CMK (cell line): ENCODE results near the gene TIGD7.
A peak's percentile ranks its signal among the peaks of the same experiment; 100 is the strongest.

Experiments
- DNase-seq: peaks from one replicate; pipeline ENCODE4 v3.0.0-alpha.2; 2010; ENCODE audit warnings: low read depth

TIGD7 gene, protein sequence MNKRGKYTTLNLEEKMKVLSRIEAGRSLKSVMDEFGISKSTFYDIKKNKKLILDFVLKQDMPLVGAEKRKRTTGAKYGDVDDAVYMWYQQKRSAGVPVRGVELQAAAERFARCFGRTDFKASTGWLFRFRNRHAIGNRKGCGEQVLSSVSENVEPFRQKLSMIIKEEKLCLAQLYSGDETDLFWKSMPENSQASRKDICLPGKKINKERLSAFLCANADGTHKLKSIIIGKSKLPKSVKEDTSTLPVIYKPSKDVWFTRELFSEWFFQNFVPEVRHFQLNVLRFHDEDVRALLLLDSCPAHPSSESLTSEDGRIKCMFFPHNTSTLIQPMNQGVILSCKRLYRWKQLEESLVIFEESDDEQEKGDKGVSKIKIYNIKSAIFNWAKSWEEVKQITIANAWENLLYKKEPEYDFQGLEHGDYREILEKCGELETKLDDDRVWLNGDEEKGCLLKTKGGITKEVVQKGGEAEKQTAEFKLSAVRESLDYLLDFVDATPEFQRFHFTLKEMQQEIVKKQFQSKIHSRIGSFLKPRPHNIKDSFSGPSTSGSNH

DNA sequence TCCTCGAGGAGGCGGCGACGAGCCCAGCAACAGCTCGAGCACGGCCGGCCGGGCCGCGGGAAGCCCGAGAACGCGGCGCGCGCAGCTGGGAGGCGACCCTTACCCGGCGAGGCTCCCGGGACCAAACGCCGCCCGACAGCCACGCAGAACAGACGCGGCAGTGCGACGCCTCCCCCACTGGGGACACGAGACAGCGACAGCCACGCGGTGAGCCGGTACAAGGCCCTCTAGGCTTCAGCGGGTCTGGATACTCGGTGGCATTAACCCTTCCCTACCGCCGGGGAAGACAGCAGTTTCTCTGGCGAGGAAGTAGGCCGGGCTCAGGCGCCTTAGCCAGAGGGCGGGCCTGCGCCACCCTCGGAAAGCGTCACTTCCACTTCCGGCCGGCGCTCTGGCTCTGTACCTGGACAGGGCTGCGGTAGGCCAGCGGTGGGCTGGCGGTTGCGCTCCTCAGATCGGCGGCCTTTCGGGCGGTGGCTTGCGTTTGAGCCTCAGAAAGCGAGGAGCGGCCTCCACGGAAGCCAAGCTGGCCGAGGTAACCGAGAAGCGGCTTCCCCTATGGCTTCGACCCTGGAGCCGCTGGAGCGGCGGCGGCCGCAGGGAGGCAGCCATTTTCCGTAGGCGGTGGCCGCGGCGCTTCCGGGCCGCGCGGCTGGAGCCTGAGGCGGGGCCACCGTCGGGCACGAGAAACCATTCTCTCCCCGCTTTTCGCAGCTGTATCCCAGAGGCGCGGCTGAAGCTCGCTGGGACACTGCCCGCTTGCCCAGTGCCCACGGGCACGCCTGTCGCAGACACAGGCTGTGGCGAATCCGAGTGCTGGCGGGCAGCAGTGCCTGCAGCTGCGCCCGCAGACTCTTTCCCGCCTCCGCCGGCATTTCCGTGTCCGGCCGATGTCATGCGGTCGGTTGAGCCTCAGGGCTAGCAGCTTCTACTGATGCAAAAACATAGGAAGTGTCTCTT is at the start of gene TIGD7, which contains the start of gene ZNF75A:
TIGD7 (minus strand) TSS at position 322 of the 960 bp plus-strand sequence. CDS start 4,816 bp downstream, outside the sequence.
ZNF75A (plus strand) TSS at position 389 of the 960 bp plus-strand sequence. CDS start 2,932 bp downstream, outside the sequence.
- peak; percentile 89 for DNase-seq

DNA sequence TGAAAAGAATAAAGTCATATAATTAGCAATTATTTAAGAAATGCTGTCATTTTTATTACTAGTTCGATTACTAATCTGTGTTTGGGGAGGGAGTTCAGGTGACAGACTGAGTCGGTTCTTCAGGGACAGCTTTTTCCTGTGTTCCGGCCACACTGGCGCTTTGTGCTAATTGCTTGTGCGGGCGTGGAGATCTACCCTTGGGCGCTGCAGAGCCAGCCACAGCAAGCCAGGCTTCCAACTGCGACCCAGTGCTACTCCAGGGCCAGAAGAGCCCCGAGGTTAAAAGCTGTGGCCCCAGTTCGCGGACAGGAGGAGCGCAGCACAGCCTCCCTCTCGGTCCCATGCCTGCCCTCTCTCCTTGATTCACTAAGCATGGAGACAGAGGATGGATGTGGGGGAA is 43.9 kb upstream of the TIGD7 start:
- DNase-seq, result no peak

DNA sequence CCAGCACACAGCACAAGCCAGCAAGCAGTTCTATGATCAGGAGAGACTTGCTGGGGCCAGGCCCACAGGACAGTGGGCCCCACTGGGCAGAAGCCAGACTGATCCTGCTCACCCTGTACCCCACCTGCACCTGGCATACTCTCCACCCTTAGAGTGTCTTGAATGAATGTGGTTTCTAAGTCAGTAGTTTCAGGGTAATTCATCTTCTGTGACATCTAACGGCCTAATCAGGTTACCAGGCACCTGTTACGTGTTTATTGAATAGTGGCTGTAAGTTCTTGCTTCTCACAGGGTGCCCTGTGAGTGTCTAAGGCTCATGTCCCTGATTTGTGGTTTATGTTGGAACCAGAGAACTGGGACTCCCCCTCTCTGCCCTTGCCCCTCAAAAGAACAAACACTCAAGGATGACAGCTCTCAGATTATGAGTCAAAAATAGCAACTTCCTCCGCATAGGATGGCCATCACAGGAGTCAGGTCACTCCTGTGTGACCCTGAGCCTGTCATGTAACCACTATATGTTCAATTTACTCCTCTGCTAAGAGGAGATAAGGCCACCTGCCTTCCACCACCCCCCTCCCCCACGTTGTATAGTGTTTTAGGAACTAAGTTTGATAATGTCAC is 43.4 kb upstream of the TIGD7 start:
- DNase-seq, result no peak

DNA sequence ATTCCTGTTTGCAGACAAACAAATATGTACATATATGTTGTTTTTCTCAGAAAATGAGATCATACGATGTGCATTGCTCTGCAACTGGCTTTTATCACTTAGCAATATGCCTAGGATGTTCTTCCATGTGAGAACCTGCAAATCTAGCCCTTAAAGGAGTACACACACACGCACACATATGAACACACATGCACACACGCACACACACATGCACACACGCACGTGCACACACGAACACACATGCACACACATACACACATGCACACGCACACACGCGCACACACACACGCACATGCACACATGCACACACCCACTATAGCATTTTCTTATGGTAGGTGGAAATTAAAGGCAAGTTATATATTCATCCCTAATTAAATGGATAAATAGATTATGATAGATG is 42.4 kb upstream of the TIGD7 start:
- no peak for DNase-seq

DNA sequence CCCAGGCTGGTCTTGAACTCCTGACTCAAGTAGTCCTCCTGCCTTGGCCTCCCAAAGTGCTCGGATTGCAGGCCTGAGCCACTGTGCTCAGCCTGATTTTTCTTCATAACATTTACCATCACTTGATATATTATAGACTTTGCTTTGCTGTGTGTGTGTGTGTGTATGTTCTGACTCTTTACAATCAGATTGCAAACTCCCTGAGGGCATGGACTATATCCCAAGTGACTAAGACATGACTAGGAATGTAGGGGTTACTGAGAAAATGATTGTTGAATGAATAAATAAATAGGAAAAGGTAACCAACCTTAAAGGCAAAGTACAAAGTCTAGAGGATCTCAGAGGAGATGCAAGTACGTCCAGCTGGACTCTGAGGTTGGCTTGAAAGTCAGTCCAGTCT is 40.8 kb upstream of the TIGD7 start:
- no peak for DNase-seq

DNA sequence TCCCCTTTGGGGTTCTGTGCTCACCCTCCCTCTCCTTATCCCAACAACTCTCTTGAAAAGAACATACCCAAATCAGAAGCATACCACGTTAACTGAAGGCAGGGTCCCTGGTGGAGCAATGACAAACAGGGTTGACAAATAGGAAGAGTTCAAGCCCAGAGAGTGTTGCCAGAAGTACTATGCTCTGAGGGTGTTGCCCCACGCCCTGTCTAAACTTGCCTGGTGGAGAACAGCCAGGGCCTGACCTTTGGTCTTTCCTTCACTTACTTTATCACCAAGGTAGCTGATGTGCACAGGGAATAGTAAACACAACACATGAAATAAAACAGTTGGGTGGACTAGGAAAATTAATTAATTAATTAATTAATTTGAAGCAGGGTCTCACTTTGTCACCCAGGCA is 23.4 kb upstream of the TIGD7 start:
- DNase-seq, result no peak

DNA sequence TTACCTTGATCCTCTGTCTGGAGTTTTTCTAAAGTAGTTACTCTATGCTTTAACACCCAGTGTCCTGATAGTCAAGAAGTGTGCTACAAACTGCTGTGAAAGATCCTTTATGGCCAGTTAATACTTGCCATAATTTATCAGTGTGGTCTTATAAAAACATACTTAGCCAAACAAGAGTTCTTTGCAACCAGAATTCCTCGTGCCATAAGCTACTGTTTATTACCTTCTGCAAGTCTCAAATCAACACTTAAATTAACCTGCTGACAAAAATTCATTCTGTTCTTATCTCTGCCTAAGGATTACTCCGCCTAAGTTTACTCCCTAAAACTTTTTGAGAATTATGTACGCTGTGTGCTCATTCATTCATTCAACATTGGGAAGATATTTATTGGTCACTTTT is 22.9 kb upstream of the TIGD7 start:
- no peak for DNase-seq

DNA sequence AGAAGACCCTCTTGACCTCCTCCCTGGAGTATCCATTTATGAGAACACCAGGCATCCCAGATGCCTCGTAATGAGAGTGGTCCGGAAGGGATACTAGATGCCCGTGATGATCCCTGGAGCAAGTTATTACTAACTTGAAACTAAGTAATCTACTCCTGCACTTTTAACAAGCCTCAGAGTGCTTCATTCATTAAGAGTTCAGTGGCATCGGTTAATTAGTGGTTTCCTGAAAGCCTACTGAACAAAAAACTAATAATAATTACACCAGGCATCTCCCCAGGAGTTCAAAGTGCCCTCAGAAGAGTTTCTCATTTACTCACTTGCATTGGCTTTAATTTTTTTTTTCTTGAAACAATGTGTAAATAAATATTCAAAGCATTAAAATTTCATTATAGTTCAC is 22.3 kb upstream of the TIGD7 start:
- no peak for DNase-seq

DNA sequence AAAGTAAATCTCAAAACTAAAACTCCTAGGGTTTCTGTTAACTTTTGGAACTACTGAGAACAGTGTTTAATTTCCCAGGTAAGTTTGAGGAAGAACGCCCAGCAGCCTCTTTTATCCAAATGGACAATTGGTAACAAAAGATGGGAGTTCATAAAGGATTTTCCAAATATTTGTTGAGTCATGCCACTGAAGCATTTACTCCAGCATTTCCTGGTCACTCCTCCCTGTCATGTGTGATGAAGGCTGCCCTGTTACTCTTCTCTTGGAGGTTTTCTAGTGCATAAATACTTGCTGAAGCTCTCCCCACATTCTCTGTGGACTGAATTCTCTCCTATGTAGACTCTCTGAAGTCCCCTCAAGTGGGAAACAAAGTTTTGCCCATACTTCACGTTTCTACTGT is 16.6 kb upstream of the TIGD7 start:
- no peak for DNase-seq

DNA sequence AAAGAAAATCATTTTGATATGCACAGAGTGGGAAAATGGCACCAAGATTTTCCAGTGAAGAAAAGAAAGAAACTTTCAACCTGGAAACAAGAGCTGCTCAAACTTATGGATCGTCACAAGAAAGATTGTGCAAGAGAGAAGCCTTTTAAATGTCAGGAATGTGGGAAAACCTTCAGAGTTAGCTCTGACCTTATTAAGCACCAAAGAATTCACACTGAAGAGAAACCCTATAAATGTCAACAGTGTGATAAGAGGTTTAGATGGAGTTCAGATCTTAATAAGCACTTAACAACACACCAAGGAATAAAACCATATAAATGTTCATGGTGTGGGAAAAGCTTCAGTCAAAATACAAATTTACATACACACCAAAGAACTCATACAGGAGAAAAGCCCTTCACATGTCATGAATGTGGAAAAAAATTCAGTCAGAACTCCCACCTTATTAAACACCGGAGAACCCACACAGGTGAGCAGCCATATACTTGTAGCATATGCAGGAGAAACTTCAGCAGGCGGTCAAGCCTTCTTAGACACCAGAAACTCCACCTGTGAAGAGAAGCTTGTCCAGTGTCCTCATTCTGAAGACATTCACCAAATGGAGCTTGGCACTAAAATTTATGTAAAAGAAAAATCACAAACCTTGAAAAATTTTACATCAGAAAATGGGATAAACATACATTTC is 12.2 kb upstream of the TIGD7 start:
- DNase-seq, result no peak

DNA sequence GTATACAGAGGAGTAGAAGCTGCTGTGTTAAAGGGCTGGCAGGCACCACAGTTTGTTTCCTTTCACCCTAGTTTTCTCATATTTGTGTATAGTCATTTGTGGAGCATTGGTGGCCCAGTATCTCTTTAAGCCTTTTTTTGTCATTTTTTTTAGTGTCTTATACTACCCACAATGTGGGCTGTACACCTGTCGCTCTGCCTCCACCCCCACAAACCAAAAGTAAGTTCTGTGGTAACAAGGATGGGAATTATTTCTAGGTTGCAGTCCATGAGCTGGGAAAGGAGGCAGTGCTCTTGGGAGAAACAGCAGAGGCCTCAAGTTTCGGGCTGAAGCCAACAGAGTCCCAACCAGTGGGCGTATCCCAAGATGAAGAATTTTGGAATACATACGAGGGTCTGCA is 6.3 kb upstream of the TIGD7 start:
- no peak for DNase-seq

DNA sequence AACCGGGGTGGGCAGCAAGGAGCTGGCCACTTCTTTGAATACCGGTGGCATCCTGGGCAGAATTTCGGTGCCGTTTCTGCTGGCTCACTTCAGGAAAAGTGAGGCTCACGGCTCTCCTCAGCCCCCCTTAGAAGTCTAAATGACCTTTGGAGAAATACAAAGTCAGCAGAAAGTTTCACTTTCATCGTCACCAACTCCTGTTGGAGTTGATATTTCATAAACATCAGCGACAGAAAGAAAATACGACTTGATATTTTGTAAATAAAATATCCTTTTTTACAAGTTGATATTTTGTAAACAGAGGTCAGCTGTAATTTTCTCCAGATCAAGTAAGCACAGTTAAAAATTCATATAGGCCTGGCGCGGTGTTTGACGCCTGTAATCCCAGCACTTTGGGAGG is 848 bp upstream of the TIGD7 start:
- no peak for DNase-seq

DNA sequence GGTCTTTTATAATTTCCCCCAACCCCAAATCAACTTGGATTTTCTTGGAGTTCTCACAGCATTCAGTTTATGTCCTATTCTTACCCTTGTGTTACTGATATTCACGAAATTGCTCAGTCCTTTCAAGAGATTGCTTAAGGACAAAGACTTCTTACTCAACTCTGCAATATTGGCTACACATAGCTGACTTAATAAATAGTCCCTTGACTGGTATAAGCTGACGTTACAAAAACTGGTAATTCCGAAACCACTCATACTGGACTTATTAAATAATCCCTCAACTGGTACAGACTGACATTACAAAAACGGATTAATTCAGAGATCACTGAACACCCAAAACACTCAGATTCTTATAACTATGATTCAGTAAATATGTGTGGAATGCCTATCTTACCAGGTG is 860 bp downstream of the TIGD7 start:
- DNase-seq, result no peak

DNA sequence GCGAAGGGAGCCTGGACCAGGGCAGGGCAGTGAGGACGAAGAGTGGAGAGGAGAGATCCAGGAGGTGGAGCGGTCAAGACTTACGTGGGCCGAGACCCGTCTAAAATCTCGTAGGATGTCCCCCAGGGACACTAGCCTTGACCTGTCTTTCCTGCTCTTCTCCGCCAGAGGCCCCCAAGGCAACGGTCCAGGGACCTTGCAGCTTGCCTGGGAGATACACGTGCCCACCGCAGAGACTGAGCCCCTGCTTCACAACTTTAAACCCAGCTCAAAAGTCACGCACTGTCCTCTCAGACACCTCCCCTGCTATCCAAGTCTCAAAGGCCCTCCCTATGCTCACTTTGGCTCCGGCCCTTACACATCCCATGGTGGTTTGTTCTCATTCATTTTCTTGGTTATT is 9.4 kb downstream of the TIGD7 start:
- no peak for DNase-seq

DNA sequence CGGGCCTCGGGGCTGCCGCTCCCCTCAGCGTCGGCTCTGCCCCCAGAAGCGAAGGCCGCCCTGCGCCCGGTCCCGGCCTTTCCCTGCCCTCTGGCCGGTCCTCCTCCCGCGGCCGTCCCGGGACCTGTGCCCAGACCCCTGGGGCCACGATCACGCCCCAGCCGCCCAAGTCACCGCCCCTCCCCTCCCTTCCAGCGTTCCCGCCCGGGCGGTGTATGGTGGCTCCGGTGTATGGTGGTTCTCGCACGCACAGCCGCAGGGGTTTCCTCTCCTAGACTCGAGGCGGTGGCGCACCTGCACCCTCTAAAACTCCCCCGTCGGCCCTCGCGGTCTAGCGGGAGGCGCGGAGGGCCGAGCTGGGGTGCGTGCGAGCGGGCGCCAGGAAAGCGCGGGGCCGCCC is 10.0 kb downstream of the TIGD7 start:
- no peak for DNase-seq

DNA sequence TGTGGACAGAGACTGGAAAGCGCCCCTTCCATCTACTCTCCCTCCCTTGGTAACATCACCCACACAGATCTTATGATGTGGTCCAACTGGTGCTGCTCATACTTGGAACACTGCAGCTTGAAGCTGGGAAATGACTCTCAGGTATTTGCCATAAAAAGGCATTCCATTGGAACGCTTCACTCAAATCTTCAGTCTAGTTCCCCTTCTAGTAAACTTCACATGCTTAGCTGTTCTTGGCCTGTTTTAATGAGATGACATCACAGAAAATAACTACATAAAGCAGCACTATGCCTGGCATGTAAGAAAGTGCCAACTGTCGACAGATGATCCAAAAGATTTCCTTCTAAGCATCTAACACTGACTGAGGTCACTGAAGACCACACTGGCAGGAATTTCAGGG is 12.6 kb downstream of the TIGD7 start:
- DNase-seq, result no peak

DNA sequence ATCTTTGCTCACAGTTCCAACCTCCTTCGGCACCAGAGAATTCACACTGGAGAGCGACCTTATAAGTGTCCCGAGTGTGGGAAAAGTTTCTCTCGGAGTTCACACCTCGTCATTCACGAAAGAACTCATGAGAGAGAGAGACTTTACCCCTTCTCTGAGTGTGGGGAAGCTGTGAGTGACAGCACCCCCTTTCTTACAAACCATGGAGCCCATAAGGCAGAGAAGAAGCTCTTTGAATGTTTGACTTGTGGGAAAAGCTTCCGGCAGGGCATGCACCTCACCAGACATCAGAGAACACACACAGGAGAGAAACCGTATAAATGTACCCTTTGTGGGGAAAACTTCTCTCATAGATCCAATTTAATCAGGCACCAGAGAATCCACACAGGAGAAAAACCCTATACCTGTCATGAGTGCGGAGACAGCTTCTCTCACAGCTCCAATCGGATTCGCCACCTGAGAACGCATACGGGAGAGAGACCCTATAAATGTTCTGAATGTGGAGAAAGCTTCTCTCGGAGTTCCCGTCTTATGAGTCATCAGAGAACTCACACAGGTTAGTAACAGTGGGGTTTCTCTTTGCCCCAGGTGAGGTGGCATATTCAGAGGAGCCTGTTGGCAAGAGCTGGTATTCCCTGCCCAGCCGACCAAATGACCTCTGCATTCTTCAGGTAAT is 15.1 kb downstream of the TIGD7 start:
- DNase-seq, result no peak

DNA sequence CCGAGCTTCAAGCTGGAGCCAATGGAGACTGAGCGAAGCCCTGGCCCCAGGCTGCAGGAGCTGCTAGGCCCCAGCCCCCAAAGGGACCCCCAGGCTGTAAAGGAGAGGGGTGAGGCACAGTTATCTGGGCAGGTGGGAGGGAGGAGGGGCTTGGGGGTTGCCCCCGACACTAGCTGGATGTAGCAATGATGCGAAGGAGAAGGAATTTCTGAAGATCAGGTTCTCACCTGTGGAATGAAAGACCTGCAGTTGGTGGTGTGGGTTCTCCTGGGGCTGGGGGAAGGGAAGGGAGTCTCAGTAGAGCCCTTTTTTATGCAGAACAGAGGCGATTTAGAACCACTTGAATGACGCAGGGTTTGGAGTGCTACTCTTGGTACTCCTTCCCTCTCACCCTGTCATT is 20.1 kb downstream of the TIGD7 start:
- DNase-seq, result no peak

DNA sequence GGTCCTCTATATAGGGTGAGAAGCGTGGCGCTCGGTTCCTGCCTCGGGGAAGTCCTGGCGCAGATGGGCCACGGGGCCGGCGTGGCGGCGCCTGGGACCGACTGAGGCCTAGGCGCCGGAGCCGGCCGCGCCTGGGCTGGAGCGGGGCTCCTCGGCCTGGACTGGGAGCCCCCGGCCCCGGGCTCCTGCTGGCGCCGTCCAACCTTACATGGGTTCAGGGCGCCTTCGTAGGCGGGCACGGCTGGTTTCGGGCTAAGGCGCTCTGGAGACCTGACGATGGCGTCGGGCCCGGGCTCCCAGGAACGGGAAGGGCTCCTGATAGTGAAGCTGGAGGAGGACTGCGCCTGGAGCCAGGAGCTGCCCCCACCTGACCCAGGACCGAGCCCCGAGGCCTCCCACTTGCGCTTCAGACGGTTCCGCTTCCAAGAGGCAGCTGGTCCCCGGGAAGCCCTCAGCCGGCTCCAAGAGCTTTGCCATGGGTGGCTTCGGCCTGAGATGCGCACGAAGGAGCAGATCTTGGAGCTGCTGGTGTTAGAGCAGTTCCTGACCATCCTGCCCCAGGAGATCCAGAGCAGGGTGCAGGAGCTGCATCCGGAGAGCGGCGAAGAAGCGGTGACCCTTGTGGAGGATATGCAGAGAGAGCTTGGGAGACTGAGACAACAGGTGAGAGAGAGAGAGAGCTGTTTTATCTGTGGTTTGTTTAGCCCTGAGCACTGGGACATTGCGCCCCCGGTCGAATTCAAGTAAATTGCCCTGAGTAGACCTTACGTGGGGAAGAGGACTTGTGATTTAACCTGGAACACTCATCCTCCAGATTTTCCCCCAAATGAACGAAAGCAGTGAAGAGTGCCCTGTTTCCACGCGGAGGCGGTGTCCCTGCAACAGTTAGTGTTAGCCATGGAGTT is 21.4 kb downstream of the TIGD7 start:
- DNase-seq, result no peak
